ENCODE results near the gene ERICH6.

ERICH6 gene

DNA sequence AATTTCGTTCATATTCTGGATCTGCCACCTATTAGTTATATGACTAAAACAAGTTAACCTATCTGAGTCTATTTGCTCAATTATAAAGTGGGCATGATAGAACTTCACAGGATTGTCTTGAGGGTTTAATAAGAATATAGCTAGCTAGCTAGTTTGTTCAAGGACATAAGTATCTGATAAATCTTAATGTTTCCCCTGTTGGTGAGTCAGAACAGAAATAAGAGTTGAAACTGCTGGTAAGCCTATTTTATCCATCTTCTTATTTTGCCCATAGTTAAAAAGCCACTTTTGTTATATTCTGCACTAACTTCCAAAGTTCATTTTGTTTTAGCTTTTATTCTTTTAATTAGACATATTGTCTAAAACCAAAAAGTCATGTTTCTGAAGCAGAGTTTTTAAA, 91.2 kb downstream of the ERICH6 start:
- no peak for DNase-seq

- DNase-seq, result no peak
Observed at GRCh38 chr3:150611666-150612065, 92.1 kb downstream of the ERICH6 start.

DNA sequence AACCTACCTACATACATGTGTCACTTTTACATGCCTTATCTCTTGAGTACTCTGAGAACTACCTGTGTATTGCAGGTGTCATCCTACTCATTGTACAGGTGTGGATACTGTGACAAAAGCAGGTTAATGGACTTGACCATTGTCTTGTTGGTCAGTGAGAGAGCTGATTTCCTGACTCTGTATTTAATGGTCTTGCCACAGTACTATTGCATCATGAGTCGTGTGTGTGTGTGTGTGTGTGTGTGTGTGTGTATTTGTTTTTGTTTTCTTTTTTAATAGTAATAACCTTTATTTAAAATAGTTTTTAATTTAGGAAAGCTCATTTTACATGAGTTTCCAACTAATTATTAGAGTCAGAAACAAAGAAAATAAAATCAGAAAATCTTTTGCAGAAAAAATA, 92.9 kb downstream of the ERICH6 start:
- DNase-seq, result no peak

DNA sequence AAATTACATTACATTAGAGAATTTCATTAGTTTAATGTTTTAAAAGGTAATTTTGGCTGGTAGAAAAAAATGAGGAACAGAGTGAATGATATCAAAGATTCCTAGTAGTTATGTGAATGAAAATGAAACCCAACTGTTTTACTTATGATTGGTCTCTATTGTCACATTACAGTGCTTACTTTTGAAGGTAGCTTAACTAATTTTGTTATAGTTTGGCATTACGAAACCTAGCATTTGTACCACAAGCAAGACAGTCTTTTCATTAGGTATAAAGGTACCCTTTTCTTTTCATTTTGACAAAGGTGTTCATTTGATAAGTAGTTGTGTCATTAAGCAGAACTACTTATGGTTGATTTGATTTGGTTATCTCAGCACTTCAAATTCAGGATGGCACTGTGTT, 93.7 kb downstream of the ERICH6 start:
- DNase-seq, result no peak

Data from CD4-positive, alpha-beta T cell treated with Interleukin-1 beta for 1 hour (primary cell).